NCI-H187 treated with DMSO at 0.1 percent for 48 hours (cell line): ENCODE measurements around the gene TYMP.

ENCODE experiments used
- DNase-seq: peaks from one replicate; lab custom pipeline; 2025; lab: John Stamatoyannopoulos, UW

The TYMP gene

DNA sequence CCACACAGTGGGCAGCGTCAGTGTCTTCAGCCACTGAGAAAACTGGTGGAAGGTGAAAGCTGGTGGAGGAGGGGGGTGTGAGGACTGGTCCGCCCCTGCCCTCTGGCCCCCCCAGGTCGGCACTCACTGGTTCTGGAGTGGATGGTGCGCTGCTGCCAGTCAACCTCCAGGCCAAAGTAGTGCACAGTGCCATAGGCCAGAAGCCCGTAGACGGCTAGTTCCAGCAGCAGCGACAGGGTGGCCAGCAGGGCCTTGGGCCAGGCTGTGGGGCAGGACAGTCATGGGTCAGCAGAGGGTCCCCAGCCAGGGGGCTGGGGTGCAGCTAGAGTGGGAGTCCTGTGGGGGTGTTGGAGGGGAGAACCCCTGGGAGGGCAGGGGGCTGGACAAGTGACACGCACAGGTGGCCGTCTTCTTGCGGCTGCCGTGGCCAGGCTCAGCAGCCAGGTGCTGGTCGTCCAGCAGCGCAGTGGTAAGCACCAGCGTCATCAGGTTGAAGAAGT is 24.5 kb downstream of the TYMP start:
- no peak for DNase-seq

DNA sequence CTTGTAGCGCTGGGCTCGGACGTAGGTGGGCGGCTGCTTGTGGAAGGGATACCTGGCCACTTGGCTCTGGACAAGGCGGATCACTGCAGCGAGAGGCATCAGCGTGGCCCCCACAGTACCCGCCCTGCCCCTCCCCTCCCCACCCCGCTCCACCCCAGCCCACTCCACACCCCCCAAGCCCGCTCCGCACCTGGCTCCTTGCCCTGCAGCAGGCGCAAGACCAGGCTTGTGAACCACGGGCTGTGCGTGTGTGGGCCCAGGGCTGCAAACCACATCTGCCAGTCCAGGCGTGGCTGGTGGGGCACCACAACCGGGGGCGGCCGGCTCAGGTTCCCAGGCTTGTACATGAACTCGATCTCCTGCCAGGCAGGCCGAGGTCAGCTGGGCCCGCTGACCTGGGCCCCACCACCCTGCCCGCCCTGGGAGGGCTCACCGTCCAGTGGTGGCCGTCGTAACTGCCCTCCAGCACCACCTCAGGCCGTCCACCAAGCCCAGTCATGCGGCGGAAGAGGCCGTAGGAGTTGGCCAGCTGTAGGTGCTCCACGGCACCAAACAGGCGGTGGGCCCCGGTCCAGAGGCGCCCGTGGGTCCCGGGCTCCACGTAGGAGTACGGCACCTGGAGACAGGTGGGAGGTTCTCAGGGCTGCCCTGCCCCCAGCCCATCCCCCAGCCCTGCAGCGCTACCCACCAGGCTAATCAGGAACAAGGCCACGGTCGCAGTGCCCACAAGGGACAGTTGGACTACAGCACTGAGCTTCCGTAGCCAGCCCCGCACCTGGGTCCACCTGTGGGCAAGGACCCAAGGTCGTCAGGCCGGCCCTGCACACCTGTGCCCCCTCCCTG is 25.2 kb downstream of the TYMP start:
- no peak for DNase-seq

DNA sequence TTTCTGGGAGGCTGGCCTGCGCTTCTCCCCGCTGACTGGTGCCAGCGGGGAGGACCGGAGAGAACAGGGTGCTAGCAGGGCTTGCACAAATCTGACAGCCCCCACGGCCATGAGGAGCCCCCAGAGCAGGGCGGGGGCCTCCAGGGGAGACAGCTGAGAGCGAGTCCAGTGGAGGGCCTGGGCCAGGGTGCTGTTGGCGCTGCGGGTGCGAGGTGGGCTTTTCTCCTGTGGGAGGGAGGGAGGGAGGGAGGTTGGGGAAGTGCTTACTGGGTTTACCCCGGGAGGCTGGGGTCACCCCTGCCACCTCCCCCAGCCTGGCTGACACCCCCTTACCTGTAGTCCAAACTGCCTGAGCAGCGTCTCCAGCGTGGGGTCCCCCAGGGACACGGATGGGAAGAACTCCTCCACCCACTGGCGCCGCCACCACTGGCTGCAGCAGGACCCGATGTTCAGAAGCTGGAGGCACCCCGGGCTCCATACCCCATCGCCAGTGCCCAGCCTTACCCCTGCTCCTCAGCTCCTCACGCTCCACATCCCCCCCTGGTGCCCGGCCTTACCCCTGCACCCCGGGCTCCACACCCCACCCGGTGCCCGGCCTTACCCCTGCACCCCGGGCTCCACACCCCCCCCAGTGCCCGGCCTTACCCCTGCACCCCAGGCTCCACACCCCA is 26.2 kb downstream of the TYMP start:
- no peak for DNase-seq

DNA sequence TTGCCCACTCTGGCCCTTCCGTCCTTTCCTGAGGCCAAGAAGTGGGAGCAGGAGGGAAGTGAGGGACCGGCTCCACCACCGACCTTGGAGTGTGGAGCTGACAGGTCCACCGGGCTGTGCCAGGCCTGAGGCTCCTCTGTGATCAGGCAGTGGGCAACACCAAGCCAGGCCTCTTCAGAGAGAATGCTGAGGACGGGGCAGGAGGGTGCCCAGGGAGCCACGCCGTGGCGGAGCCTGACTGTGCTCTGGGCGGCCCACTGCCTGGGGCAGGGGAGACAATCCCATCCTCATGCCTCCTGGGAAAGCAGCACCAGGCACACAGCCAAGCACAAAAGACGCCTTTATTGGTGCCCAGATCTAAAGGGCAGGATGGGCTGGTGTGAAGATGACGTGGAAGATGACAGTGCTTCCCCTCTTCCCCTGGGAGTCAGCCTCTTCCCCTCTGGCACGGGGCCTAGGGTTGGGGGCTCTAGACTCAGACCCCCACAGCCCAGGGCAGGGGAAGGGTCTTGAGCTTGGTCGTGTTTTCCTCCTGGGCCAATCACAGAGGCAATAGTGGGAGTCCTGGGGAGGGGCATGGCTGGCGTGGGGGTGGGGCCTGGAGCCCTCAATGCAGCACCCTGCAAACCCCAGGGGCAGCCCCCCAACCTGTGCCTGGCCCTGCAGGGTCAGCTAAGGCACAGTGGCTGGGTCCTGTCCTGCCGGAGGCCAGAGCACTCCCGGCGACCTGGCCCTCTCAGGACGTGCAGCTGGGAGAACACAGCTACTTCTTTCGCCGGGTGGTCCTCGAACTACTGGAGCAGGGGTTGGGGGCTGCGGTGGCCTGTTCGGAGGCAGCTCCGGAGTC is 27.0 kb downstream of the TYMP start:
- DNase-seq, result no peak

DNA sequence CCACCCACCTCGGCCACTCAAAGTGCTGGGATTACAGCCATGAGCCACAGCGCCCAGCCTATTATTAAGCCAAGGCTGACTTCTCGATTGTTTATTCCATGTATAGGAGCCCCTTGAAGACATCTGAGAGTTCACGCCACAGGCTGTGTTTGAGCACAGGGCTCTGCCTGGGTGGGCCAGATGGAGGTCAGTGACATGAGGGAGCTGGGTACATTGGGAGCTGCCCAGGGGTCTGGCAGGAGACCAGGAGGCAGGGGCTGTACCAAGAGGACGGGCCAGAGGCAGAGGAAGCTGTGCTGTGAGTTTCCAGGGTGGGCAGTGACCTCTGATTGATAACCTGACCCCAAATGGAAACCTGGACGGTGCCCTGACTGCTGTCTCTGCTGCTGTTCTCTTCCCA is 27.7 kb downstream of the TYMP start:
- no peak for DNase-seq

DNA sequence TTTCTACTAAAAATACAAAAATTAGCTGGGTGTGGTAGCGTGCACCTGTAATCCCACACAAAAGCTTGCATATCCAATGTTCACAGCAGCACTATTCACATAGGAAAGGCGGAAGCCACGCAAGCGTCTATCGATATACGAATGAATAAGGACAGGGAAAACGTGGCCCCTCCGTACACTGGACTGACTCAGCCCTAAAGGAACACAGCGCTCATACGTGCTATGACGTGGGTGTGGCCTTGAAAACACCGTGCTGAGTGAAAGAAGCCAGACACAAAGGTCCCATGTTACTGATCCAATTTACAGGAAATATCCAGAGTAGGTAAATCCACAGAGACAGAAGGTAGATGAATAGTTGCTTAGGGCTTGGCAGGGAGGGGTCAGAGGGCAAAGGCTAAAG is 29.4 kb downstream of the TYMP start:
- no peak for DNase-seq

DNA sequence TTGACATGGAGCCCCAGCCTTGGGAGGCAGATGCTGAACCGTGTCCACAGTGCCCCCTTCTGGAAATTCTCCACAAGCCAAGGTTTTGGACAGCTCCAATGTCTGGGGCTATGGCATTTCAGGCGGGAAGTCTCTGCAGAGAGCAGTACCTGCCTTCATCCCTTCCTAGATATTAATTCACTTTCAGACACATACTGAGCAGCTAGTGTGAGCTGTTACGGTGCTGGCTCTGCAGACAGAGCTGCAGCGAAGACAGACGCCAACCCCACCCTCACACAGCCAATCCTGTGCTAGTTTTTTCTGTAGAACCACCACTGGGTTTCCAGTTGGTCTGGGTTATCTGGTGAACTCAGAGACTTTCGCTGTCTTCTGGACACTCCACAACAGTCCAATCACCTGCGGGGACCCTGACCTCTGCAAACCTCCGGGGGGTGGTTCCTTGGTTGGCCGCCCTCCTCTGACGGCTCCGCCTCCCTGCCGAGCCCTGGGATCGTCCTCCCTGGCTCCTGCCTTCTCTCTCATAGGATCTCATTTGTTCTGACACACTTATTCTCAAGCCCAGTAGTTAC is 31.4 kb downstream of the TYMP start:
- no peak for DNase-seq

DNA sequence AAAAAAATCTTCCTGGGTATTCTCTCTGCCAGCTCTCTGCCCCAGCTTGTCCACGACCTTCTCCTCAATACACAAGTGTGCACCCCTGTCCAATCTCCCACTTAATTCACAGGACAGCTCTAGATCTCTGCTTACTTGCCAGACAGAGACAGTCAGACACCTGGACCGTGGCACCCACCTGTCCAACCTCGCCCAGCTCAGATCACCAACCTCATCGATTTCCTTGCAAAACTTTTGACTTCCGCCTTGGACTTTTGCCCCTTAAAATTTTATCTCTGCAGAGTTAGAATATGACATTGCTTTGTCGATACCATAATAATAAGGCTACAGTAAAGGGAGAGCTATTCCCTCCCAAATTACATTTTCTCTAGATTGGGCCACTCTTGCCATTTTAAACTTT is 32.7 kb downstream of the TYMP start:
- no peak for DNase-seq

DNA sequence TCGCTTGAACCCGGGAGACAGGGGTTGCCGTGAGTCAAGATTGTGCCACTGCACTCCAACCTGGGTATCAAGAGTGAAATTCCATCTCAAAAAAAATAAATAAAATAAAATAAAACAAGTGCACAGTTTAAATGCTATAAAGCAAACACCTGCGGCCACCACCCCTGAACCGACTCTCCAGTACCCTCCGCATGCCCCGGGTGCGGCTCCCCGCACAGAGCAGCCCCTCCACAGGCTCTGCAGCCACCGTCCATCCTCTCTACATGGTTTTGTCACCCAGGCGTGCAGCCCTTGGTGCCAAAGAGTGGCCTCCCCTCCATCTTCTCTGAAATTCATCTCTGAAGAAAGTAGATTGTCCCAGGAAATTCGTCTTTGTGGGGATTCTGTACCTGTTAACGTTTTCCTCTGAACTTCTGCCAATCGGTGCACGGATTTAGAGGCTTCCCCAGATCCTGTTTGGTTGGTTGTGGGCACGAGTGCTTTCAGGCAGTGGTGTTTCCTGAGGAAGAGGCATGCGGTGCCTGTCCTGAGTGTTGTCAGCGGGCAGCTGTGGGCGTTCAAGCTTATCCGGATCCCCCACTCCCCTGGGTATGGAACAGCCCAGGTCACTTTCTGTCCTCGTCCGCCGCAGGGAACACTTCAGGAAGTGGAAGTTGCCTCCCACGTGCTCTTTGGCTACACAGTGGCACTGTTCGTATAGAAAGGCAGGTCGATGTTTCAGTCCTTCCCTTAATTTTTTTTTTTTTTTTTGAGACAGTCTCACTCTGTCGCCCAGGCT is 39.1 kb downstream of the TYMP start:
- DNase-seq, result no peak

DNA sequence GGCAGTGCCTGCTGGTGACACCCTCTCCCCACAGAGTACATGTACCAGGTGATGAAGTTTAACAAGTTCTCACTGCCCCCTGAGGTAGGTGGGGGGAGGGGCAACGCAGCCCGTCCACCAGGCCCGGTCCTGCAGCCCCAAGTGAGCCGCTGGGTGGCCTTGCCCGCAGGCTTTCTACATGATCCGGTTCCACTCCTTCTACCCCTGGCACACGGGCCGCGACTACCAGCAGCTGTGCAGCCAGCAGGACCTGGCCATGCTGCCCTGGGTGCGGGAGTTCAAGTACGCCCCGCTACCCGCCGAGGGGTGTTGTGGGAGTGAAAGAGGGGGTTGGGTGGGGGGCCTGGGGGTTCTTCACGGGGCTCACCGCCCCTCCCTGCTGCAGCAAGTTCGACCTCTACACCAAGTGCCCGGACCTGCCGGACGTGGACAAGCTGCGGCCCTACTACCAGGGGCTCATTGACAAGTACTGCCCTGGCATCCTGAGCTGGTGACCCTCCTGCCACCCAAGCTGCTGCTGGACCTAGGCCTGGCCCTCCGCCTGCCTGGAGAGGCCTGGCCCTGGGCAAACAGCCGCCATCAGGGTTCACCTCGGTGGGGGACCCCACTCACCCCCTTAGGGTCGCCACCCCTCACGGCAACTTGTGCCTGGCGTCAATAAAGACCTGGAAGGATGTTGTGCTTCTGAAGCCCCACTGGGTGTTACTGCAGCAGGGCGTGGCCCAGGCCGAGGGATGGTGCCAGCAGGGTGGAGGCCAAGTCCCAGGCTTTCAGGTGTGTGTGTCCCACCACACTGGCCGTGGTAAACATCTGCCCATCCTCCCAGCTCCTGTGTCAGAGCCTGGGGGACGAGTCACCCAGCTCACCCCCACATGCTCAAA is 40.2 kb downstream of the TYMP start:
- DNase-seq, result no peak

DNA sequence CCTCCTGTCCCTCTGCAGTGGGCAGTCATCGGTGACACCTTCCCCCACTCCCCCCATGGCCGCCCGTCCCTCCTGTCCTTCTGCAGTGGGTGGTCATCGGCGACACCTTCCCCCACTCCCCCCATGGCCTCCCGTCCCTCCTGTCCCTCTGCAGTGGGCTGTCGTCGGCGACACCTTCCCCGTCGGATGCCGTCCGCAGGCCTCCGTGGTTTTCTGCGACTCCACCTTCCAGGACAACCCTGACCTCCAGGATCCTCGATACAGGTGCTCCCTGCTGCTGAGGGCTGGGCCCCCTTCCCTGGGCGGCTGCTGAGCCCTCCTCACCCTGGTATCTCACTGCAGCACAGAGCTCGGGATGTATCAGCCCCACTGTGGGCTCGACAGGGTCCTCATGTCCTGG is 40.9 kb downstream of the TYMP start:
- DNase-seq, result no peak

DNA sequence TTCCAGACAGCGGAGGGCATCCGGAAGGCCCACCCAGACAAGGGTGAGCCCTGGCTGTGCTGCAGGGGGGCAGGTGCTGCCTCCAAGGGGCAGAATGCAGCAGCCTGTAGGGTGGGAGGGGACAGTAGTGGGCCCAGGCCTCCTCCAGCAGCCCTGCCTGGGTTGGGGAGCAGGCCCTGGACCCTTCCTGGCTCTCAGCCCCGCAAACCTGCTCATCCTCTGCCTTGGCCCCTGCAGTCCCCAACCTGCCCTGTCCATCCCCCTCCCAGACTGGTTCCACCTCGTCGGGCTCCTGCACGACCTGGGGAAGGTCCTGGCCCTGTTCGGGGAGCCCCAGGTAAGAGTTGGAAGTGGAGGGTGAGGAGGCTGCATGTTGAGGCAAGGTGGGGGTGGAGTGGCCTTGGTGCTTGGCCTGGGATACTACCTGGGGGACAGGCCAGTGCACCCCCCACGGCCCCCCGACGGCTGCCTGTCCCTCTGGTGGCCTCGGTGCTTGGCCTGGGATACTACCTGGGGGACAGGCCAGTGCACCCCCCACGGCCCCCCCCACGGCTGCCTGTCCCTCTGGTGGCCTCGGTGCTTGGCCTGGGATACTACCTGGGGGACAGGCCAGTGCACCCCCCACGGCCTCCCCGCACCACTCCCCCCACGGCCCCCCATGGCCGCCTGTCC is 41.7 kb downstream of the TYMP start:
- no peak for DNase-seq

DNA sequence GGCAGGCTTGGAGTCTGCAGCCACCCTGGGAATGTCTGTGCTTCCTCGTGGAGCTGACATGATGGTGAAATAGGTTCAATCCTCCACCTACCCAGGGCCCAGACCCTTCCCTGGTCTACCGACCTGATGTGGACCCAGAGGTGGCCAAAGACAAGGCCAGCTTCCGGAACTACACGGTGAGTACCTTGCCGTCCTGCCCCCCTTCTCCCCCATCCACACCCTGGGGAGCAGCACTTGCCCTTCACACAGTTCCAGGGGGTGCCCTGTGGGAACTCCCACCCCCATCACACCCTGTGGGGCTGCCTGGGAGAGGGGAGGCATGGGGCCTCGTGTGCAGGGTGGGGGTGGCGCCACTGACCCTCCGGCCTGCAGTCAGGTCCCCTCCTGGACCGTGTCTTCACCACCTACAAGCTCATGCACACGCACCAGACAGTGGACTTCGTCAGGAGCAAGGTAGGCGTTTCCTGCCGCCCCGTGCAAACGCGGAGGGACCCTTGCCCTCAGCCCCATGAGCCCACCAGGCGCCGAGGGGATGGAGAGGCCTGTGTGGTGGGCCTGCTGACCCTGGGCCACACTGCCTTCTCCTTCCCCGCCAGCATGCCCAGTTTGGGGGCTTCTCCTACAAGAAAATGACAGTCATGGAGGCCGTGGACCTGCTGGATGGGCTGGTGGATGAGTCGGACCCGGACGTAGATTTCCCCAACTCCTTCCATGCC is 42.4 kb downstream of the TYMP start:
- DNase-seq, result no peak

DNA sequence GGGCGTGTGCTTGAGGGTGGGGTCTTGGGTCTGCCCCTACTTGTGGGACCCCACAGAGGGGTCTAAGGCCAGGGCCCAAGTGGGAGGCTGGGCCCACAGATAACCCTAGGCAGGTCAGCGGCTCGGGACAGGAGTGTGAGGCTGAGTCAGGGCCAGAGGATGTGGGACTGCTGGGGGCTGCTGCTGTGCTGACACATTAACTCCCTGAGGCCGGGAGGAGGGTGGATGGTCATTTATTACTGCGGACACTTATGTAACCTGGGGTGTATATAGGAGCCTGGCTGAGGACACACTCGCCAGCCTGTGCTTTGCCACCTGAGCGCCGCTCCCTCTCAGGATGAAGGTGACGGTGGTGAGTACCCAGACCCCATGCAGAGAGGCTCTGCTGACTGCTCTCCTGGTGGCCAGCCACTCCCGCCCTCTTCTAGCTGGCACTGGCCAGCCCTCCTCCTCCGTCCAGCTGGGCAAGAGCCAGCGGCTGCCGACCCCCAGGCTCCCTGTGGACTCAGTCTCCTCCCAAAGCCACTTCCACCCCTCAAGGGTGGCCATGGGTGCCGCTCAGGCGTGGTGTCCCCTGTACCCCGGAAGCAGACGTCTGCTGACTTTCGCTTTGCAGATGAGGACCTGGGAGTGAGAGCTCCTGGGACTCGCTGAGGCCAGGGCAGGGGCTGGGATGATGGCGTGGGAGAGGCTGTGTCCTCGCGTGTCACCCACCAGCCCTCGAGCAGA is 43.1 kb downstream of the TYMP start, which contains the start of gene MIOX:
Gene MIOX (plus strand): TSS at position 299 of the 729 bp plus-strand sequence. CDS start 39 bp downstream, at position 338.
- DNase-seq, result no peak

DNA sequence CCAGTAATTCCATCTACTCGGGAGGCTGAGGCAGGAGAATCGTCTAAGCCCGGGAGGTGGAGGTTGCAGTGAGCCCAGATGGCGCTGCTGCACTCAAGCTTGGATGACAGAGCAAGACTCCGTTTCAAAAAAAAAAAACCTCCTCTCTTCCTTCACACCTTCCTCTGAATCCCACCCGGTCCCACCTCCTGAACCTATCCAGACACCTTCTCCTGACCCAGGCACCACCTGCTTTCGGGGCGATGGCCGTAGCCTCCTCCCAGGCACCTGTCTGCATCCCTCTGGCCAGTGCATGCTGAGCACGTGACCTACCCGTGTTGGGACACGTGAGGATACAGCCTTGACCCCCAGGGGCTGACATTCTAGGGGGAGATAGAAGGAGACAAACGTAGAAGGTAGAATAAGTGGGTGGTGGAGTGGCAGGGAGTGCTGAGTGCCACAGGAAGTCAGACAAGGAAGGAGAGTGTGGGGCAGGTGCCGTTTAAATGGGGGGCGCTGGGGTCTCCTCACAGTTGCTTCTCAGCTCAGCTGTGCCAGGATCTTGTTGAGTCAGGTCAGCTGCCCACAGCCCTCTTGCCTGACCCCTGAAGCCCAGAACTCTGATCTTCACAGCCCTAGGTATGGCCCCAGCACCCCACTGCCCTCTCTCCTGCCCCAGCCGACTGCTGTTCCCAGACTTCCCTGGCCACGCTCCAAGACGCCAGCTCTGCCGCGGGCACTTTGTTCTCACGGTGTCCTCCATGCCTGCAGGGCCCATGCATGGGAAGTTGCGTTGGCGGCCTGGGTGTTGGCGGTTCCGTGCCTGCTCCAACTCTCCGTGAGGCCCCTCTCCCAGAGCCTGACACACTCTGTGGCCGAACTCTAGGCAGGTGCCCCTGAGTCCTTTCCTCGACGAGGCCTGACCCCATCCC is 44.3 kb downstream of the TYMP start:
- no peak for DNase-seq

DNA sequence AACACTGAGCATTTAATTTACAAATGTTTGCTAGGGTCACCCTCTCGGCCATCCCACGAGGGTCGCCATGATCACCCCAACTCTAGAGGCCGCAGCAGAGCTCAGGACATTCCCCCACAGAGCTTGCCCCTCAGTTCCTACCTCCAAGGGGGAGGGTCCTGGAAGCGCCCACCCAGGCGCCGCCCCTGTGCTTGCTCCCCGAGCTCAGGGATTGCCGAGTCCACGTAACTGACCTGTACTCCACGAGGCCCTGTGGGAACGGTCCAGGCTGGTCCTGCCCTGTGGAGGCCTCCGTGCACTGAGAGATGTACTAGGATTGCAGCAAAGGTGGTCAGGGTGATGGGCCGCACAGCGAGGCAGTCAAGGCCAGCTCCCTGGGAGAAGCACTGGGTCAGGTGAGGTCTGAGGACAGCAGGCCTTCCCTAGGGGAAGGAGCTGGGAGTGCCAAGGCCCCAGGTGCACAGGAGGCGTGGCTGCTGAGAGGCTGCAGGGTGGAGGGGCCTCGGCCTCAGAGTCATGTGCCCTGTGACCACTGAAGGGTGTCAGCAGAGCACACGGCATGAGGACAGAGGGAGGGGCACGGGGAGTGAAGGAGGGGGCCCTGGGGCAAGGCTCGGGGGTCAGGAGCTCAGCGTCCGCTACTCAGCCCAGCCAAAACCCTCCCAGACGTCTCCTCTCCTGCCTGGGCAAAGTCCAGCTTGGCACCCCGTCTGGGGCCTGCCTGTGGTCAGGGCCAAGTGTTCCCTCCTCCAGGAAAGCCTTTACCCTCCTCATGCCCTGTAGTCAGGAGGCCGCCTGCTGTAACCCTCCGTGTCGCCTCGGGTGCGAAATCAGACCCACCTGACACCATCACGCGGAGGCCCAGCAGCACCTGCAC is 45.6 kb downstream of the TYMP start:
- DNase-seq, result no peak
